CD14-positive monocyte (primary cell): ENCODE data around the gene GRK5. TPM values are rescaled to one million over a fixed set of nuclear protein-coding genes. Genes with fewer than 3 reads are reported as not detected.

Source experiments
- DNase-seq, 3 donors: peaks; one replicate each; pipeline ENCODE4 v3.0.0-alpha.2; 2011 to 2022
- H2AFZ ChIP-seq: 2 replicates; pipeline ENCODE4 v1.6.0; 2012; ENCODE audit warnings: mild to moderate bottlenecking, low read depth, low read length, inconsistent platforms; ENCODE audit not compliant: insufficient read depth, poor library complexity, severe bottlenecking
- H3K27ac ChIP-seq, 2 donors: 1 replicate in 1 of 2; 2 replicates in 1 of 2; pipeline ENCODE4 v1.5.1; 2012 to 2013; ENCODE audit warnings: low read length in 2 of 2, control low read depth in 1 of 2, inconsistent platforms in 1 of 2, low read depth in 1 of 2, mild to moderate bottlenecking in 1 of 2
- H3K27me3 ChIP-seq, 2 donors: one replicate each; pipeline versions ENCODE4 v1.6.0 to v1.6.1; 2011 to 2013; ENCODE audit warnings: low read length in 2 of 2; ENCODE audit not compliant: control insufficient read depth in 2 of 2, insufficient read depth in 2 of 2
- H3K36me3 ChIP-seq, 2 donors: replicated peaks in 1 of 2; 1 replicate in 1 of 2; 2 replicates in 1 of 2; pipeline versions ENCODE4 v1.5.1 to v1.6.1; 2012 to 2013; ENCODE audit warnings: low read length in 2 of 2, control low read depth in 1 of 2, inconsistent platforms in 1 of 2, mild to moderate bottlenecking in 1 of 2; ENCODE audit not compliant: insufficient read depth in 2 of 2, control insufficient read depth in 1 of 2
- H3K4me1 ChIP-seq, 2 donors: 1 replicate in 1 of 2; 2 replicates in 1 of 2; pipeline versions ENCODE4 v1.5.1 to v1.6.1; 2012 to 2013; ENCODE audit warnings: low read length in 2 of 2, control low read depth in 1 of 2, inconsistent platforms in 1 of 2, mild to moderate bottlenecking in 1 of 2, moderate library complexity in 1 of 2; ENCODE audit not compliant: insufficient read depth in 2 of 2, control insufficient read depth in 1 of 2
- H3K4me2 ChIP-seq: replicated peaks from 2 replicates; pipeline ENCODE3; 2012; ENCODE audit warnings: low read length, moderate library complexity, mild to moderate bottlenecking; ENCODE audit not compliant: poor library complexity, severe bottlenecking; ENCODE audit errors: extremely low read depth
- H3K4me3 ChIP-seq, 3 experiments: fragments of 200-600 bp in 1 of 3; sonication (generic) in 1 of 3; replicated peaks in 1 of 3; 1 replicate in 2 of 3; 2 replicates in 1 of 3; pipeline ENCODE4 v1.5.1; 2011 to 2013; ENCODE audit warnings: low read length in 3 of 3, mild to moderate bottlenecking in 3 of 3, control low read depth in 2 of 3, low read depth in 2 of 3, inconsistent platforms in 1 of 3, moderate library complexity in 1 of 3
- H3K79me2 ChIP-seq: 2 replicates; pipeline ENCODE4 v1.6.0; 2012; ENCODE audit warnings: mild to moderate bottlenecking, control low read depth, inconsistent platforms, low read length, moderate library complexity; ENCODE audit not compliant: insufficient read depth
- H3K9ac ChIP-seq: 2 replicates; pipeline ENCODE4 v1.6.0; 2017; ENCODE audit warnings: low read length, mild to moderate bottlenecking; ENCODE audit not compliant: insufficient read depth, poor library complexity, severe bottlenecking
- H3K9me3 ChIP-seq, 2 donors: replicated peaks in 1 of 2; 1 replicate in 1 of 2; 2 replicates in 1 of 2; pipeline versions ENCODE4 v1.5.1 to v1.6.1; 2012 to 2013; ENCODE audit warnings: low read length in 2 of 2, control low read depth in 1 of 2; ENCODE audit not compliant: control insufficient read depth in 1 of 2, insufficient read depth in 1 of 2
- H4K20me1 ChIP-seq: 2 replicates; pipeline ENCODE4 v1.6.0; 2012; ENCODE audit warnings: mild to moderate bottlenecking, low read length, control low read depth, moderate library complexity; ENCODE audit not compliant: insufficient read depth
- H3K27ac Mint-ChIP-seq, 7 donors: one replicate each; pipeline ENCODE4 v1.8.0; 2020; ENCODE audit warnings: mild to moderate bottlenecking in 7 of 7, mixed read lengths in 7 of 7, moderate library complexity in 6 of 7, inconsistent platforms in 2 of 7
- H3K27me3 Mint-ChIP-seq, 3 donors: one replicate each; pipeline ENCODE4 v1.8.0; 2021 to 2022; ENCODE audit warnings: low read depth in 3 of 3, mild to moderate bottlenecking in 3 of 3, mixed read lengths in 3 of 3, moderate library complexity in 3 of 3, inconsistent platforms in 1 of 3
- H3K36me3 Mint-ChIP-seq, 2 donors: one replicate each; pipeline ENCODE4 v1.8.0; 2020; ENCODE audit warnings: mixed read lengths in 2 of 2, inconsistent platforms in 1 of 2, mild to moderate bottlenecking in 1 of 2
- H3K4me1 Mint-ChIP-seq: one replicate; pipeline ENCODE4 v1.8.0; 2020; ENCODE audit warnings: mild to moderate bottlenecking, mixed read lengths
- H3K4me3 Mint-ChIP-seq, 2 donors: one replicate each; pipeline ENCODE4 v1.8.0; 2020; ENCODE audit warnings: mild to moderate bottlenecking in 2 of 2, mixed read lengths in 2 of 2, moderate library complexity in 1 of 2
- H3K9me3 Mint-ChIP-seq, 7 donors: one replicate each; pipeline ENCODE4 v1.8.0; 2020 to 2022; ENCODE audit warnings: mixed read lengths in 7 of 7, mild to moderate bottlenecking in 6 of 7, moderate library complexity in 6 of 7, inconsistent platforms in 2 of 7
- WGBS: methylation state at CpG from one replicate; pipeline ENCODE4 v1.1.5; 2013; ENCODE audit warnings: missing lambda C conversion rate; ENCODE audit not compliant: insufficient coverage; 5-methylcytosine and 5-hydroxymethylcytosine counted together
- intact Hi-C, 2 donors: fragments of 100-400 bp; cut with micrococcal nuclease; formaldehyde crosslinking; loops; one replicate each; pipeline versions ENCODE4 v1.15.0 to v1.15.1; 2023
- polyA plus RNA-seq, 3 donors: library from polyadenylated mRNA; depleted of rRNA in 1 of 3; unstranded in 2 of 3; stranded (reverse) in 1 of 3; fragments of 300-500 nt in 2 of 3; fragments of >200 nt in 1 of 3; fragmentation: Illumina TruSeq in 2 of 3; gene quantifications; 1 replicate in 2 of 3; 2 replicates in 1 of 3; pipeline ENCODE4 v1.2.3, GENCODE V29; 2012 to 2021
- TF ChIP-seq, protein P1 (sequence below): fragments of 200-600 bp; IDR thresholded peaks from one replicate; pipeline ENCODE4 v1.8.0; 2022; ENCODE audit warnings: antibody characterized with exemption, mild to moderate bottlenecking

The GRK5 gene
- polyA plus RNA-seq, 3 donors = 1.2 to 6.5 (median 2.8) TPM

DNA sequence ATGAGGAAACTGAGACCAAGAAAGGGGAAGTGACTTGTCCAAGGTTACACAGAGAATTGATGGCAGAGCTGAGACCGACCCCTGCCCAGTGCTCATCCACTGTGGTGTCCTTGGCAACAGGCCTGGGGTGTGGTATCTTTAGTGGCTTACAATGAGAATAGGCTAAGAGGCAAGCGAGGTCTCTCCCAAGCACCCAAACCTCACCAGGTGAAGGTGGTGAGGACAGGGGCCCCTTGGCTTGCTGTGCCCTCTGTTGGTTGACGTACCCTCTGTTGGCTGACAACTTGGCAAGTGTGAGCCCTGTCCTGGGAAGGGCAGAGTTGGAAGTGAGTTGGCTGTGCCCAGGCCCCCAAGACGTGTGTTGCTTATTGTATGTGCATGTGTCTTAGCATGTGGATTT is 166.9 kb downstream of the GRK5 start:
- no peaks in the 10 kb centered on the region for H3K36me3 ChIP-seq
- no peak overlapping the region for H3K4me2 ChIP-seq
- no peak overlapping the region for H3K4me3 ChIP-seq
- TF ChIP-seq, protein P1, sequence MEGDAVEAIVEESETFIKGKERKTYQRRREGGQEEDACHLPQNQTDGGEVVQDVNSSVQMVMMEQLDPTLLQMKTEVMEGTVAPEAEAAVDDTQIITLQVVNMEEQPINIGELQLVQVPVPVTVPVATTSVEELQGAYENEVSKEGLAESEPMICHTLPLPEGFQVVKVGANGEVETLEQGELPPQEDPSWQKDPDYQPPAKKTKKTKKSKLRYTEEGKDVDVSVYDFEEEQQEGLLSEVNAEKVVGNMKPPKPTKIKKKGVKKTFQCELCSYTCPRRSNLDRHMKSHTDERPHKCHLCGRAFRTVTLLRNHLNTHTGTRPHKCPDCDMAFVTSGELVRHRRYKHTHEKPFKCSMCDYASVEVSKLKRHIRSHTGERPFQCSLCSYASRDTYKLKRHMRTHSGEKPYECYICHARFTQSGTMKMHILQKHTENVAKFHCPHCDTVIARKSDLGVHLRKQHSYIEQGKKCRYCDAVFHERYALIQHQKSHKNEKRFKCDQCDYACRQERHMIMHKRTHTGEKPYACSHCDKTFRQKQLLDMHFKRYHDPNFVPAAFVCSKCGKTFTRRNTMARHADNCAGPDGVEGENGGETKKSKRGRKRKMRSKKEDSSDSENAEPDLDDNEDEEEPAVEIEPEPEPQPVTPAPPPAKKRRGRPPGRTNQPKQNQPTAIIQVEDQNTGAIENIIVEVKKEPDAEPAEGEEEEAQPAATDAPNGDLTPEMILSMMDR = no peak
- H3K4me3 Mint-ChIP-seq = no peak overlapping the region
- peaks cover 26 to 32% of the 10 kb centered on the region in 2 donors for H3K4me1 ChIP-seq
- no peaks in the 10 kb centered on the region for H4K20me1 ChIP-seq
- peaks cover 2 to 8% (median 6%) of the 10 kb centered on the region in 3 donors for H3K27me3 Mint-ChIP-seq
- H3K9me3 Mint-ChIP-seq = no peaks in the 10 kb centered on the region
- DNase-seq = no peak
- H3K27me3 ChIP-seq = no peaks in the 10 kb centered on the region
- intact Hi-C loops = no loop called here
- H2AFZ ChIP-seq = no peak overlapping the region
- 62% methylated on average over 3 of the region's 4 CpGs for WGBS
- H3K36me3 Mint-ChIP-seq = peaks cover 0 to 9% of the 10 kb centered on the region in 2 donors
- H3K27ac Mint-ChIP-seq = no peak overlapping the region
- peaks cover 47% of the 10 kb centered on the region for H3K4me1 Mint-ChIP-seq
- H3K27ac ChIP-seq = no peak overlapping the region
- no peaks in the 10 kb centered on the region for H3K79me2 ChIP-seq
- H3K9ac ChIP-seq = no peak overlapping the region
- no peaks in the 10 kb centered on the region for H3K9me3 ChIP-seq

DNA sequence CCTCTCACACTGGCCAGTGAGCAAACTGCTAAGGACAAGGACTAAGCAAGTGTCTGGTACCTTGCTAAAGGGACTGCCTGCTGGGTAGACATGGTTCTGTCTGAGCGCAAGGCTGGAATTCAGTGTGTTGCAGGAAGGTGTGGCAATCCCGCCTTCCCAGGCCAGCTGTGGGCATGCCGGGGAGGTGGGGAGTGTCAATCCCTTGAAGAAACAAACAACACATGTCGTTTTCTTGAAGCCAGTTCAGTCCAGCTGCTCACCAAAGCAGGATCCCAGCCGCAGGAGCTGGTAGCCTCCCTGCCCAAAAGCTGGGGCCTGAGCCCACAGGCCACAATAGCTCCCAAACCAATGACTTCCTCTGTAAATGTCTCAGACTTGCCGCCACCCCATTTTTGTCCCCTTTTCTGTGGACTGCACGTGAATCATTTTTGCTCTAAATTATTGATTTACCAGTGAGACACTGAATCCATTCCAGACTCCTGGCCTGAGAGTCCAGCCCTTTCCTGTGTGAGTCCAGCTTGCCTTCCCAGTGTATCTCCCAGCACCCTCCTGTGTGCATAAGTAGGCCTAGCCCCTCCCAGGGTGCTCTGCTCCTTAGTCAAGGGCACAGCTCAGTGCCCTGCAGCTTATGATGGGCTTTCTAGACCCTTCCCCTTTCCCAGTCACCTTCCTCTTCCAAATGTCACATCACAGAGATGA is 168.4 kb downstream of the GRK5 start:
- H3K4me1 Mint-ChIP-seq = peaks cover 35% of the 10 kb centered on the region
- WGBS = 96% methylated on average over 6 of the region's 7 CpGs
- Histone ChIP-seq H3K9me3 (no peaks in the 10 kb centered on the region), H3K36me3 (peaks cover 0 to 6% of the 10 kb centered on the region in 2 donors), H4K20me1 (no peaks in the 10 kb centered on the region), H3K4me3 (no peak overlapping the region), H3K4me2 (no peak overlapping the region), H3K27ac (no peak overlapping the region), H3K4me1 (peaks cover 16 to 20% of the 10 kb centered on the region in 2 donors), H3K79me2 (no peaks in the 10 kb centered on the region), H2AFZ (no peak overlapping the region), H3K9ac (no peak overlapping the region), H3K27me3 (no peaks in the 10 kb centered on the region)
- no peak for DNase-seq
- intact Hi-C loops = no loop called here
- TF ChIP-seq, protein P1 = no peak
- no peaks in the 10 kb centered on the region for H3K9me3 Mint-ChIP-seq
- H3K27me3 Mint-ChIP-seq = peaks cover 2 to 5% (median 3%) of the 10 kb centered on the region in 3 donors
- H3K27ac Mint-ChIP-seq = peak overlapping the region in 1 of 7 donors; percentile 60
- peaks cover under 1 to 12% of the 10 kb centered on the region in 2 donors for H3K36me3 Mint-ChIP-seq
- no peak overlapping the region for H3K4me3 Mint-ChIP-seq
